H1 (cell line): ENCODE measurements around the gene PTH1R.

Experiments used
- CEBPB ChIP-seq: IDR thresholded peaks from 2 replicates; pipeline ENCODE4 v1.6.1; 2012; ENCODE audit warnings: low read depth, low read length
- CTCF ChIP-seq, 3 experiments: IDR thresholded peaks; 1 replicate in 2 of 3; 2 replicates in 1 of 3; pipeline versions ENCODE4 v1.5.1 to v1.6.1; 2011; ENCODE audit warnings: low read length in 3 of 3, mild to moderate bottlenecking in 3 of 3, inconsistent platforms in 2 of 3, low read depth in 1 of 3, moderate library complexity in 1 of 3; ENCODE audit not compliant: insufficient read depth in 1 of 3; ENCODE audit errors: control extremely low read depth in 1 of 3
- EZH2 ChIP-seq: fragments of 200-600 bp; sonication (generic); IDR thresholded peaks from 2 replicates; pipeline ENCODE4 v1.7.1; 2012; ENCODE audit warnings: low read depth, mild to moderate bottlenecking, moderate library complexity, low read length, inconsistent platforms; ENCODE audit not compliant: severe bottlenecking
- KDM5A ChIP-seq: fragments of 200-600 bp; IDR thresholded peaks from 2 replicates; pipeline ENCODE4 v1.7.1; 2012; ENCODE audit warnings: mild to moderate bottlenecking, low read length, inconsistent platforms, mixed read lengths
- NRF1 ChIP-seq: IDR thresholded peaks from 2 replicates; pipeline ENCODE4 v1.6.1; 2011; ENCODE audit warnings: mild to moderate bottlenecking, low read depth, low read length, improper control_type of control experiment
- PHF8 ChIP-seq: fragments of 200-600 bp; sonication (generic); conservative IDR thresholded peaks from 2 replicates; pipeline ENCODE4 v1.7.1; 2012; ENCODE audit warnings: low read depth, mild to moderate bottlenecking, inconsistent platforms, low read length, moderate library complexity
- POLR2A ChIP-seq, 2 experiments: IDR thresholded peaks; 1 replicate in 1 of 2; 2 replicates in 1 of 2; pipeline ENCODE4 v1.6.1; 2011; ENCODE audit warnings: low read depth in 2 of 2, low read length in 2 of 2, mild to moderate bottlenecking in 2 of 2; ENCODE audit errors: control extremely low read depth in 1 of 2
- POLR2AphosphoS5 ChIP-seq: IDR thresholded peaks from 2 replicates; pipeline ENCODE4 v1.6.1; 2011; ENCODE audit warnings: low read depth, low read length
- SRF ChIP-seq: IDR thresholded peaks from 2 replicates; pipeline ENCODE4 v1.6.1; 2011; ENCODE audit warnings: mild to moderate bottlenecking, low read depth, low read length, moderate library complexity
- TEAD4 ChIP-seq: IDR thresholded peaks from 2 replicates; pipeline ENCODE4 v1.6.1; 2012; ENCODE audit warnings: low read depth, low read length, inconsistent platforms, mixed read lengths
- TF ChIP-seq, protein P1 (sequence below): IDR thresholded peaks from 2 replicates; pipeline ENCODE4 v1.6.1; 2012; ENCODE audit warnings: low read length, inconsistent platforms
- TF ChIP-seq, protein P2 (sequence below): IDR thresholded peaks from 2 replicates; pipeline ENCODE4 v1.6.1; 2012; ENCODE audit warnings: inconsistent platforms

DNA sequence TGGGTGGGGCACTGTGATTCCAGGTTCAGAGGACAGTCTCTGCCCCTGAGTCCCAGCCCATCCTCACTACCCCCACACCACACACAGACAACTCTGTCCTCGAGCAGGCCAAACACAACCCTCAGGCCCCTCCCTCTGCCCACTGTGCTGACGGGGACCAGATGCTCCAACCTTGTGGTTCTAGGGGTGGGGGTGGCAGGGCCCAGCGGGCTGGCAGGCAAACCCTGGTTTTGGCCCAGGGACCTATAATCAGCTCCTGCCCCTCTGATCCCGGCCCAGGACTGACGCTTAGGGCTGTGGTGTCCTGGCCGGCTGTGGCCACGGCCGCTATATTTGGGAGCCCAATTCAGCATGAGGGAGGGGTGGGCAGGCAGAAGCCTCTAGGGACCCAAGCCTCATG is 9.2 kb upstream of the PTH1R start:
- no peak for TF ChIP-seq CEBPB
- TF ChIP-seq CTCF (IDR thresholded peaks at IDR 0.05; ENCODE audit: control extremely low read depth in 1 of 3, insufficient read depth in 1 of 3, low read depth in 1 of 3, low read length in 3 of 3), result no peak
- TF ChIP-seq KDM5A, result no peak
- TF ChIP-seq POLR2A (IDR thresholded peaks at IDR 0.05; ENCODE audit: control extremely low read depth in 1 of 2, low read depth in 2 of 2, low read length in 2 of 2), result no peak
- TF ChIP-seq POLR2AphosphoS5, result no peak
- no peak for TF ChIP-seq NRF1
- TF ChIP-seq PHF8, result no peak
- no peak for TF ChIP-seq EZH2
- no peak for TF ChIP-seq SRF
- TF ChIP-seq, protein P1, sequence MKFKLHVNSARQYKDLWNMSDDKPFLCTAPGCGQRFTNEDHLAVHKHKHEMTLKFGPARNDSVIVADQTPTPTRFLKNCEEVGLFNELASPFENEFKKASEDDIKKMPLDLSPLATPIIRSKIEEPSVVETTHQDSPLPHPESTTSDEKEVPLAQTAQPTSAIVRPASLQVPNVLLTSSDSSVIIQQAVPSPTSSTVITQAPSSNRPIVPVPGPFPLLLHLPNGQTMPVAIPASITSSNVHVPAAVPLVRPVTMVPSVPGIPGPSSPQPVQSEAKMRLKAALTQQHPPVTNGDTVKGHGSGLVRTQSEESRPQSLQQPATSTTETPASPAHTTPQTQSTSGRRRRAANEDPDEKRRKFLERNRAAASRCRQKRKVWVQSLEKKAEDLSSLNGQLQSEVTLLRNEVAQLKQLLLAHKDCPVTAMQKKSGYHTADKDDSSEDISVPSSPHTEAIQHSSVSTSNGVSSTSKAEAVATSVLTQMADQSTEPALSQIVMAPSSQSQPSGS, result no peak
- TF ChIP-seq TEAD4, result no peak
- TF ChIP-seq, protein P2, sequence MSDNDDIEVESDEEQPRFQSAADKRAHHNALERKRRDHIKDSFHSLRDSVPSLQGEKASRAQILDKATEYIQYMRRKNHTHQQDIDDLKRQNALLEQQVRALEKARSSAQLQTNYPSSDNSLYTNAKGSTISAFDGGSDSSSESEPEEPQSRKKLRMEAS, result no peak
